HG03060 (cell line): Measurements from ENCODE around the gene TTC12.

ENCODE experiments used
- ATAC-seq: cut with Tn5 transposase; IDR thresholded peaks from one replicate; pipeline ENCODE4 v1.9.1; 2021; ENCODE audit warnings: low read depth, moderate number of reproducible peaks; ENCODE audit not compliant: unreplicated experiment

Gene TTC12

GRCh38 chr11:113322158-113322557 lies 7.8 kb downstream of the TTC12 start:
- ATAC-seq = no peak

GRCh38 chr11:113324250-113324649 lies 9.9 kb downstream of the TTC12 start:
- ATAC-seq = no peak

GRCh38 chr11:113329725-113330124 lies 15.3 kb downstream of the TTC12 start:
- ATAC-seq = no peak

GRCh38 chr11:113331441-113331840 lies 17.1 kb downstream of the TTC12 start:
- ATAC-seq = no peak

- no peak for ATAC-seq
Observed at GRCh38 chr11:113332023-113332422, 17.6 kb downstream of the TTC12 start.

- no peak for ATAC-seq
Observed at GRCh38 chr11:113332638-113333329, 18.4 kb downstream of the TTC12 start.

GRCh38 chr11:113334183-113334582 lies 19.8 kb downstream of the TTC12 start:
- ATAC-seq = no peak

GRCh38 chr11:113338730-113339129 lies 24.3 kb downstream of the TTC12 start:
- ATAC-seq = no peak

- no peak for ATAC-seq
Observed at GRCh38 chr11:113339929-113340589, 25.7 kb downstream of the TTC12 start.

GRCh38 chr11:113341388-113342165 lies 27.2 kb downstream of the TTC12 start:
- no peak for ATAC-seq

GRCh38 chr11:113345978-113346377 lies 31.6 kb downstream of the TTC12 start:
- no peak for ATAC-seq

- ATAC-seq = no peak
Observed at GRCh38 chr11:113349528-113349927, 35.1 kb downstream of the TTC12 start.

GRCh38 chr11:113350336-113351067 lies 36.1 kb downstream of the TTC12 start:
- no peak for ATAC-seq

GRCh38 chr11:113351068-113351450 lies 36.7 kb downstream of the TTC12 start:
- no peak for ATAC-seq

GRCh38 chr11:113351480-113351879 lies 37.1 kb downstream of the TTC12 start:
- no peak for ATAC-seq

- no peak for ATAC-seq
Observed at GRCh38 chr11:113356203-113356602, 41.8 kb downstream of the TTC12 start.

- no peak for ATAC-seq
Observed at GRCh38 chr11:113363406-113363805, 49.0 kb downstream of the TTC12 start.

- no peak for ATAC-seq
Observed at GRCh38 chr11:113363996-113364641, 49.7 kb downstream of the TTC12 start.

GRCh38 chr11:113365895-113366294 lies 51.5 kb downstream of the TTC12 start:
- ATAC-seq = no peak

- no peak for ATAC-seq
Observed at GRCh38 chr11:113369411-113369810, 55.0 kb downstream of the TTC12 start.
